Sigmoid colon (tissue), 7 donors: ENCODE data around the gene OSBP2. TPM values are rescaled to one million over a fixed set of nuclear protein-coding genes. Genes with fewer than 3 reads are reported as not detected.

Source experiments
- DNase-seq: peaks from one replicate; pipeline ENCODE4 v3.0.0-alpha.2; 2019
- H3K27ac ChIP-seq, 4 donors: fragments of 200-600 bp; sonication (generic); one replicate each; pipeline ENCODE4 v1.5.1; 2016 to 2019; ENCODE audit warnings: mild to moderate bottlenecking in 1 of 4
- H3K27me3 ChIP-seq, 3 donors: fragments of 200-600 bp; sonication (generic); one replicate each; pipeline ENCODE4 v1.5.1; 2019; ENCODE audit warnings: mild to moderate bottlenecking in 1 of 3
- H3K36me3 ChIP-seq, 4 donors: fragments of 200-600 bp; sonication (generic); one replicate each; pipeline ENCODE4 v1.5.1; 2016 to 2019
- H3K4me1 ChIP-seq, 4 donors: fragments of 200-600 bp; sonication (generic); one replicate each; pipeline ENCODE4 v1.5.1; 2017 to 2019
- H3K4me3 ChIP-seq, 4 donors: fragments of 200-600 bp; sonication (generic); one replicate each; pipeline ENCODE4 v1.5.1; 2017 to 2019; ENCODE audit warnings: mild to moderate bottlenecking in 2 of 4, moderate library complexity in 1 of 4
- H3K9me3 ChIP-seq, 4 donors: fragments of 200-600 bp in 3 of 4; sonication (generic) in 3 of 4; one replicate each; pipeline versions ENCODE4 v1.5.1 to v1.6.1; 2013 to 2019
- EP300 ChIP-seq, 4 donors: sonication (generic); formaldehyde crosslinking; IDR thresholded peaks; one replicate each; pipeline ENCODE4 v1.6.1; 2017; ENCODE audit warnings: antibody characterized with exemption in 4 of 4
- POLR2A ChIP-seq, 2 donors: fragments of 450-650 bp; IDR thresholded peaks; one replicate each; pipeline ENCODE4 v1.6.1; 2016; ENCODE audit warnings: antibody characterized with exemption in 2 of 2, mild to moderate bottlenecking in 2 of 2, moderate library complexity in 2 of 2
- POLR2AphosphoS5 ChIP-seq, 4 donors: sonication (generic); formaldehyde crosslinking; IDR thresholded peaks; one replicate each; pipeline ENCODE4 v1.6.1; 2017; ENCODE audit warnings: antibody characterized with exemption in 4 of 4
- WGBS, 2 donors: extraction: QIAGEN DNeasy Blood & Tissue Kit; methylation state at CpG; one replicate each; pipeline ENCODE4 v1.1.7; 2013; 5-methylcytosine and 5-hydroxymethylcytosine counted together
- intact Hi-C: fragments of 100-400 bp; cut with DNase I; formaldehyde crosslinking; loops from one replicate; pipeline ENCODE4 v1.15.1; 2023
- polyA plus RNA-seq, 3 donors: library from polyadenylated mRNA; stranded (reverse); fragments of 200-250 nt; gene quantifications; one replicate each; pipeline ENCODE4 v1.2.3, GENCODE V29; 2013
- total RNA-seq, 4 donors: library from RNA; depleted of rRNA; stranded (reverse); fragments of >200 nt; gene quantifications; one replicate each; pipeline ENCODE4 v1.1.0, GENCODE V29; 2016
- TF ChIP-seq, protein P1 (sequence below), 4 experiments: fragments of 450-650 bp in 3 of 4; fragments of 200-600 bp in 1 of 4; IDR thresholded peaks; one replicate each; pipeline ENCODE4 v1.5.1; 2016 to 2019; ENCODE audit warnings: antibody characterized with exemption in 4 of 4, mild to moderate bottlenecking in 3 of 4, moderate library complexity in 2 of 4
- donor health status: healthy with polysubstance abuse.
- donor health status: Bipolar disorder and iron deficiency.
- donor health status: healthy.

The OSBP2 gene
- total and polyA plus RNA-seq, 7 donors = 1.2 to 3.0 (median 1.6) TPM

DNA sequence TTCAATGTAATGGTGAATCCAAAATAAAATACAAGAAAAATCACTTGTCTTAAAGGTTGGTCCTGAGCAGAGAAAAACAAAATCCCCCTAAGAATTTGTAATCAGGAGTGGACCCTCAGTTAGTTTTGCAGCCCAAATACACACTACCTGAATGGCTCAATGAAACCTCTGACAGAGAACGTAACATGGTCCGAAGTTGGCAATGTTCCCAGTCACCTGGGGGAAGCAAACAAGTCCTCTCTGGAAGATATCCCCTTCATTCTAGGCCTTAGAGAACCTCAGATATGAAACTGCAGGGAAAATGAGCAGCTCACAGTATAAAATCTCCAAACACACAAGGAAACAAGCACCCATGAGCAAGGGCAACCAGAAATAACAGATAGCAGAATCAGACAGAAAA lies 215.7 kb downstream of the OSBP2 start:
- intact Hi-C loops = no loop called here
- Histone ChIP-seq H3K36me3 (no peaks in the 10 kb centered on the region), H3K27me3 (no peaks in the 10 kb centered on the region), H3K27ac (no peak overlapping the region), H3K4me1 (no peaks in the 10 kb centered on the region), H3K9me3 (peaks cover 0 to 6% (median 0%) of the 10 kb centered on the region in 4 donors), H3K4me3 (no peak overlapping the region)
- TF ChIP-seq POLR2A (IDR thresholded peaks at IDR 0.05) = no peak
- TF ChIP-seq EP300 (IDR thresholded peaks at IDR 0.05) = no peak
- TF ChIP-seq, protein P1, sequence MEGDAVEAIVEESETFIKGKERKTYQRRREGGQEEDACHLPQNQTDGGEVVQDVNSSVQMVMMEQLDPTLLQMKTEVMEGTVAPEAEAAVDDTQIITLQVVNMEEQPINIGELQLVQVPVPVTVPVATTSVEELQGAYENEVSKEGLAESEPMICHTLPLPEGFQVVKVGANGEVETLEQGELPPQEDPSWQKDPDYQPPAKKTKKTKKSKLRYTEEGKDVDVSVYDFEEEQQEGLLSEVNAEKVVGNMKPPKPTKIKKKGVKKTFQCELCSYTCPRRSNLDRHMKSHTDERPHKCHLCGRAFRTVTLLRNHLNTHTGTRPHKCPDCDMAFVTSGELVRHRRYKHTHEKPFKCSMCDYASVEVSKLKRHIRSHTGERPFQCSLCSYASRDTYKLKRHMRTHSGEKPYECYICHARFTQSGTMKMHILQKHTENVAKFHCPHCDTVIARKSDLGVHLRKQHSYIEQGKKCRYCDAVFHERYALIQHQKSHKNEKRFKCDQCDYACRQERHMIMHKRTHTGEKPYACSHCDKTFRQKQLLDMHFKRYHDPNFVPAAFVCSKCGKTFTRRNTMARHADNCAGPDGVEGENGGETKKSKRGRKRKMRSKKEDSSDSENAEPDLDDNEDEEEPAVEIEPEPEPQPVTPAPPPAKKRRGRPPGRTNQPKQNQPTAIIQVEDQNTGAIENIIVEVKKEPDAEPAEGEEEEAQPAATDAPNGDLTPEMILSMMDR (IDR thresholded peaks at IDR 0.05) = no peak
- no peak for TF ChIP-seq POLR2AphosphoS5 (IDR thresholded peaks at IDR 0.05)
- 87 to 91% methylated on average over 2 of the region's 2 CpGs for WGBS, 2 donors
- peak; percentile 26 for DNase-seq

DNA sequence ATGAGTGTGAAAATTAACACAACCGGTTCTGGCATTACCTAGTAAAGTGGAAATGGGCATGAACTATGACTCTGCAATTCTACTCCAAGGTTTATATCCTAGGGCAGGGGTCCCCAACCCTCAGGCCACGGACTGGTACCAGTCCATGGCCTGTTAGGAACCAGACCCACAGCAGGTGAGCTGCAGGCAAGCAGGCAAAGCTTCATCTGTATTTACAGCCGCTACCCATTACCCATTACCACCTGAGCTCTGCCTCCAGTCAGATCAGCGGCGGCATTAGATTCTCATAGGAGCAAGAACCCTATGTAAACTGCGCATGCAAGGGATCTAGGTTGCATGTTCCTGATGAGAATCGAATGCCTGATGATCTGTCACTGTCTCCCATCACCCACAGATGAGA lies 224.1 kb downstream of the OSBP2 start:
- DNase-seq = peak; percentile 35
- Histone ChIP-seq H3K9me3 (peaks cover 0 to 9% (median 0%) of the 10 kb centered on the region in 4 donors), H3K36me3 (no peaks in the 10 kb centered on the region), H3K27me3 (no peaks in the 10 kb centered on the region), H3K27ac (no peak overlapping the region), H3K4me1 (peaks cover 0 to 15% (median 11%) of the 10 kb centered on the region in 4 donors), H3K4me3 (no peak overlapping the region)
- 91% methylated on average over 7 of the region's 7 CpGs for WGBS, 2 donors
- TF ChIP-seq, protein P1 (IDR thresholded peaks at IDR 0.05) = no peak
- no peak for TF ChIP-seq EP300 (IDR thresholded peaks at IDR 0.05)
- no peak for TF ChIP-seq POLR2A (IDR thresholded peaks at IDR 0.05)
- TF ChIP-seq POLR2AphosphoS5 (IDR thresholded peaks at IDR 0.05) = no peak
- intact Hi-C loops = no loop called here

DNA sequence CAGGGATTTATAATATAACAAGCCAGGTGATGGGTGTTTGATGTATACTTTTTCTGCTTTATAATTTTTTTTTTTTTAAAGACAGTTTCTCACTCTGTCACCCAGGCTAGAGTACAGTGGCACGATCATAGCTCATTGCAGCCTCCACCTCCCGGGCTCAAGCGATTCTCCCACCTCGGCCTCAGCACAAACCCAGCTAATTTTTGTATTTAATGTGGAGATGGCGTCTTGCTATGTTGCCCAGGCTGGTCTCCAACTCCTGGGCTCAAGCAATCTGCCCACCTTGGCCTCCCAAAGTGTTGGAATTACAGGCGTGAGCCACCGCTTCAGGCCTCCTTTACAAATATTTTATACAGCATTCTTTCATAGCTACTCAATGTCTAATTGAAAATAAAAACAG lies 225.3 kb downstream of the OSBP2 start:
- Histone ChIP-seq H3K27me3 (no peaks in the 10 kb centered on the region), H3K36me3 (peaks cover 0 to 5% (median 0%) of the 10 kb centered on the region in 4 donors), H3K9me3 (peaks cover 0 to 8% (median 0%) of the 10 kb centered on the region in 4 donors), H3K27ac (no peak overlapping the region), H3K4me3 (no peak overlapping the region), H3K4me1 (peaks cover 0 to 15% (median 11%) of the 10 kb centered on the region in 4 donors)
- 85% methylated on average over 7 of the region's 7 CpGs for WGBS, 2 donors
- no peak for TF ChIP-seq EP300 (IDR thresholded peaks at IDR 0.05)
- no peak for TF ChIP-seq POLR2A (IDR thresholded peaks at IDR 0.05)
- TF ChIP-seq, protein P1 (IDR thresholded peaks at IDR 0.05) = no peak
- intact Hi-C loops = loop anchor here (1.0 to 5.0 kb wide), 2 partner anchors 158 to 286 kb away; no protein-coding TSS in a partner anchor
- DNase-seq = peak; percentile 22

DNA sequence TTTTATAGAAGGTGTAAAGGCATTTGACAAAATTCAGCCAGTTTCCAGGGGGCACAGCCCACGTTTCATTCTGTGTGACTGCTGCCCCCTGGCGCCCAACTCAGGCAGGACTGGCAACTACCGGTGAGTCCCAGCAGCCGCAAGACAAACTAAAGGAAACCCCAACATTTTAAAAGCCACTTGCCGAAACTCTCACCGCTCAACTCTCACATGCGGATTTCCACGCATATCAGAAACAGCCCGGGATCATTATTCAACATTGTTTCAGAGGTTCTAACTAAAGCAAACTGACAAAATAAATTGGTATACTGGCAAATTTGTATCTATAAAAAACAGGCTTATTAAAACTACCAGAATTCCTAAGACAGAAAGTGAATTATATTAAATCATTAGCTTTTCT lies 225.7 kb downstream of the OSBP2 start:
- Histone ChIP-seq H3K36me3 (peaks cover 0 to 9% (median under 1%) of the 10 kb centered on the region in 4 donors), H3K27ac (no peak overlapping the region), H3K9me3 (peaks cover 0 to 5% (median 0%) of the 10 kb centered on the region in 4 donors), H3K4me3 (no peak overlapping the region), H3K27me3 (no peaks in the 10 kb centered on the region), H3K4me1 (peaks cover 0 to 15% (median 11%) of the 10 kb centered on the region in 4 donors)
- TF ChIP-seq EP300 (IDR thresholded peaks at IDR 0.05) = no peak
- TF ChIP-seq, protein P1 (IDR thresholded peaks at IDR 0.05) = peak; percentile 70 to 90 (median 83)
- intact Hi-C loops = loop anchor here (1.0 to 5.0 kb wide), 2 partner anchors 158 to 286 kb away; no protein-coding TSS in a partner anchor
- WGBS, 2 donors = 1% methylated on average over 9 of the region's 9 CpGs
- DNase-seq = peak; percentile 87

DNA sequence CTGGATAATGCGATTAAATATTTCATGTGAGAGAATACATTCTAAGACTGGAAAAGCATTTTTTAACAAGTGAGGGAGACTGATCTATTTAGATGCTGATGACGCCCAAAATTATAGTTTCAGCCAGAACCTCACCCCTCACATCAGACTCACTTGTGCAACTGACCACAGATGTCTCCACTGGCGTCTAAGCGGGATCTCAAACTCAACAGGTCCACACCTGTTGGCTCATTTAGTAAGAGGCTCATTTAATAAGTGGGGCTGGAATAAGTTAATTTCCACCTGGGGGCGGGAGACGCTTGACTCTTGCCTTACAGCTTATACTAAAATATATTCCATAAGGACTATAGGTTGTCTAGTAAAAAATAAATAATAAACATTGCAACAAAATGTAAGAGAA lies 226.4 kb downstream of the OSBP2 start:
- intact Hi-C loops = loop anchor here (5.0 kb wide), 1 partner anchor 159 kb away; no protein-coding TSS in a partner anchor
- Histone ChIP-seq H3K27ac (peak overlapping the region in 1 of 4 donors; percentile 66), H3K27me3 (no peaks in the 10 kb centered on the region), H3K36me3 (peaks cover 0 to 16% (median 4%) of the 10 kb centered on the region in 4 donors), H3K9me3 (no peaks in the 10 kb centered on the region), H3K4me1 (peaks cover 0 to 15% (median 11%) of the 10 kb centered on the region in 4 donors), H3K4me3 (peak overlapping the region in 3 of 4 donors; percentile 46 to 48 (median 47))
- TF ChIP-seq EP300 (IDR thresholded peaks at IDR 0.05) = no peak
- TF ChIP-seq POLR2AphosphoS5 (IDR thresholded peaks at IDR 0.05) = no peak
- 41 to 60% methylated on average over 6 of the region's 6 CpGs for WGBS, 2 donors
- DNase-seq = peak; percentile 55
